HepG2 (cell line): ENCODE results near the gene RIPK3. TPM values are rescaled to one million over a fixed set of nuclear protein-coding genes. Genes with fewer than 3 reads are reported as not detected.

ENCODE experiments used
- ATAC-seq: fragments of 200-7000 bp; cut with Tn5 transposase; 3 replicates; pipeline ENCODE4 v1.9.1; 2020; ENCODE audit warnings: mild to moderate bottlenecking, moderate library complexity
- BruUV-seq: library from RNA; stranded (reverse); fragments of 400-500 nt; replicated peaks from 2 replicates; lab custom pipeline; 2021; lab: Mats Ljungman, UMichigan
- CTCF ChIA-PET: fragments of 300-600 bp; formaldehyde crosslinking; extraction: SDS; loops from one replicate; lab custom pipeline; 2021; ENCODE audit warnings: low total read pairs, inconsistent platforms, low intra/inter-chr PET ratio; lab: Yijun Ruan, JAX
- POLR2A ChIA-PET: fragments of 350-600 bp; sonication (Branson Sonifier 250); formaldehyde crosslinking; loops from one replicate; lab custom pipeline; 2020; ENCODE audit warnings: antibody characterized with exemption, inconsistent platforms; lab: Yijun Ruan, JAX
- DNase-seq: peaks from one replicate; pipeline ENCODE4 v3.0.0-alpha.2; 2015; ENCODE audit warnings: low spot score
- FAIRE-seq: peaks from 3 replicates; lab custom pipeline; 2011; peaks lifted over from hg19 to GRCh38; lab: Jason Lieb, UNC
- H2AFZ ChIP-seq: one replicate; pipeline ENCODE4 v1.6.1; 2011; ENCODE audit warnings: low read length, inconsistent platforms
- H3K27ac ChIP-seq: fragments of 300-600 bp; 3 replicates; pipeline ENCODE4 v1.8.0; 2011; ENCODE audit warnings: mixed run types, mild to moderate bottlenecking, mixed read lengths, low read length, inconsistent platforms; ENCODE audit not compliant: insufficient read depth; ENCODE audit errors: extremely low read length
- H3K27me3 ChIP-seq, 2 experiments: fragments of 200-600 bp in 1 of 2; 2 replicates in 1 of 2; 3 replicates in 1 of 2; pipeline versions ENCODE4 v1.6.0 to v1.8.0; 2011; ENCODE audit warnings: low read length in 2 of 2, mild to moderate bottlenecking in 2 of 2, moderate library complexity in 2 of 2, inconsistent platforms in 1 of 2; ENCODE audit not compliant: insufficient read depth in 2 of 2, control insufficient read depth in 1 of 2
- H3K36me3 ChIP-seq, 2 experiments: fragments of 200-600 bp in 1 of 2; replicated peaks in 1 of 2; 2 replicates in 1 of 2; 3 replicates in 1 of 2; pipeline versions ENCODE4 v1.5.1 to v1.8.0; 2011; ENCODE audit warnings: low read length in 2 of 2, inconsistent platforms in 1 of 2; ENCODE audit not compliant: insufficient read depth in 2 of 2, control insufficient read depth in 1 of 2
- H3K4me1 ChIP-seq: 2 replicates; pipeline ENCODE4 v1.5.1; 2012; ENCODE audit warnings: low read length, inconsistent platforms; ENCODE audit not compliant: insufficient read depth
- H3K4me2 ChIP-seq: 2 replicates; pipeline ENCODE4 v1.6.0; 2011; ENCODE audit warnings: low read depth, low read length, inconsistent platforms
- H3K4me3 ChIP-seq, 3 experiments: fragments of 200-600 bp in 1 of 3; sonication (generic), shearing (Covaris generic) in 1 of 3; replicated peaks in 1 of 3; 2 replicates each; pipeline ENCODE4 v1.5.1; 2011 to 2016; ENCODE audit warnings: low read length in 3 of 3, inconsistent platforms in 2 of 3, low read depth in 2 of 3, mild to moderate bottlenecking in 2 of 3, control low read depth in 1 of 3, mixed read lengths in 1 of 3; ENCODE audit not compliant: insufficient read depth in 1 of 3
- H3K79me2 ChIP-seq: one replicate; pipeline ENCODE4 v1.6.1; 2011; ENCODE audit warnings: low read length, inconsistent platforms; ENCODE audit not compliant: insufficient read depth
- H3K9ac ChIP-seq: 2 replicates; pipeline ENCODE4 v1.6.0; 2011; ENCODE audit warnings: mild to moderate bottlenecking, low read depth, low read length, inconsistent platforms; ENCODE audit not compliant: insufficient read depth
- H3K9me3 ChIP-seq: 2 replicates; pipeline ENCODE4 v1.5.1; 2012; ENCODE audit warnings: mild to moderate bottlenecking, low read length
- H4K20me1 ChIP-seq: 2 replicates; pipeline ENCODE4 v1.6.0; 2011; ENCODE audit warnings: inconsistent platforms, mild to moderate bottlenecking, low read length, moderate library complexity; ENCODE audit not compliant: insufficient read depth
- ARNT2 ChIP-seq: sonication (generic); formaldehyde crosslinking; IDR thresholded peaks from 2 replicates; pipeline ENCODE4 v1.8.0; 2022; ENCODE audit warnings: mild to moderate bottlenecking, low read depth, missing genetic modification reagents, moderate library complexity
- IKZF1 ChIP-seq: fragments of 450-650 bp; IDR thresholded peaks from 2 replicates; pipeline ENCODE4 v1.7.1; 2016
- NPAS2 ChIP-seq: sonication (generic); formaldehyde crosslinking; IDR thresholded peaks from 2 replicates; pipeline ENCODE4 v1.8.0; 2022; ENCODE audit warnings: mild to moderate bottlenecking, missing genetic modification reagents, borderline replicate concordance
- PLRG1 ChIP-seq: fragments of 450-650 bp; conservative IDR thresholded peaks from 2 replicates; pipeline ENCODE4 v1.6.1; 2016
- SOX13 ChIP-seq, 3 experiments: fragments of 450-650 bp in 1 of 3; sonication (generic) in 1 of 3; formaldehyde crosslinking in 1 of 3; IDR thresholded peaks in 2 of 3; conservative IDR thresholded peaks in 1 of 3; 2 replicates each; pipeline versions ENCODE4 v1.5.0 to v1.6.1; 2016 to 2020; ENCODE audit warnings: antibody characterized with exemption in 1 of 3, mild to moderate bottlenecking in 1 of 3, missing compliant biosample characterization in 1 of 3, missing genetic modification reagents in 1 of 3, moderate library complexity in 1 of 3
- ZNF17 ChIP-seq: sonication (generic); formaldehyde crosslinking; IDR thresholded peaks from 2 replicates; pipeline ENCODE4 v1.5.0; 2020; ENCODE audit warnings: mild to moderate bottlenecking, missing genetic modification reagents
- ZNF546 ChIP-seq: sonication (generic); formaldehyde crosslinking; conservative IDR thresholded peaks from 2 replicates; pipeline ENCODE4 v1.8.1; 2023; ENCODE audit warnings: mild to moderate bottlenecking, missing genetic modification reagents
- ZNF678 ChIP-seq: sonication (generic); formaldehyde crosslinking; IDR thresholded peaks from 2 replicates; pipeline ENCODE4 v1.4.0; 2020; ENCODE audit warnings: mild to moderate bottlenecking, missing genetic modification reagents
- WGBS: methylation state at CpG from one replicate; pipeline ENCODE4 v1.1.6; 2017; ENCODE audit warnings: low lambda C conversion rate; 5-methylcytosine and 5-hydroxymethylcytosine counted together
- in situ Hi-C: cut with HindIII; loops from 2 replicates; pipeline ENCODE4 v1.10.0; 2017; ENCODE audit warnings: low pct_unique_long_range_greater_than_20kb; ENCODE audit not compliant: extremely low pct_ligation_motif_present
- intact Hi-C: fragments of 100-400 bp; cut with micrococcal nuclease; formaldehyde crosslinking; loops from one replicate; pipeline ENCODE4 v1.10.0; 2022; ENCODE audit not compliant: unreplicated experiment
- polyA plus RNA-seq, 8 experiments: library from polyadenylated mRNA; depleted of rRNA in 3 of 8; stranded (reverse) in 7 of 8; unstranded in 1 of 8; fragments of >200 nt; fragmentation: Illumina TruSeq in 4 of 8; extraction: Trizol in 4 of 8; gene quantifications; 2 replicates each; pipeline versions ENCODE4 v1.2.1 to v1.2.3, GENCODE V29; 2011 to 2016; ENCODE audit warnings: low read depth in 4 of 8, missing spikeins in 1 of 8, mixed read lengths in 1 of 8; ENCODE audit not compliant: insufficient read depth in 1 of 8
- total RNA-seq, 5 experiments: library from RNA; depleted of rRNA; stranded (reverse); fragments of >200 nt; fragmentation: Illumina TruSeq; extraction: Trizol; gene quantifications; 2 replicates each; pipeline ENCODE4 v1.2.3, GENCODE V29; 2016; ENCODE audit warnings: low read depth in 1 of 5
- TF ChIP-seq, protein P1 (sequence below): sonication (generic); formaldehyde crosslinking; conservative IDR thresholded peaks from 2 replicates; pipeline ENCODE4 v1.5.0; 2020; ENCODE audit warnings: missing genetic modification reagents
- TF ChIP-seq, protein P2 (sequence below), 2 experiments: sonication (generic) in 1 of 2; formaldehyde crosslinking in 1 of 2; IDR thresholded peaks; 2 replicates each; pipeline versions ENCODE4 v1.6.1 to v1.9.0; 2014 to 2022; ENCODE audit warnings: antibody characterized with exemption in 1 of 2, borderline replicate concordance in 1 of 2, inconsistent platforms in 1 of 2, low read depth in 1 of 2, missing genetic modification reagents in 1 of 2
- TF ChIP-seq, protein P3 (sequence below): sonication (generic); formaldehyde crosslinking; IDR thresholded peaks from 2 replicates; pipeline ENCODE4 v1.4.0; 2020; ENCODE audit warnings: missing genetic modification reagents, mild to moderate bottlenecking, borderline replicate concordance
- TF ChIP-seq, protein P4 (sequence below): sonication (generic); formaldehyde crosslinking; IDR thresholded peaks from 2 replicates; pipeline ENCODE4 v1.5.0; 2020; ENCODE audit warnings: missing genetic modification reagents

Gene RIPK3
- total and polyA plus RNA-seq, 2 of the 13 experiments (the other 11 are each of a cell fraction or from before 2014, with no cell fraction given): not detected

DNA sequence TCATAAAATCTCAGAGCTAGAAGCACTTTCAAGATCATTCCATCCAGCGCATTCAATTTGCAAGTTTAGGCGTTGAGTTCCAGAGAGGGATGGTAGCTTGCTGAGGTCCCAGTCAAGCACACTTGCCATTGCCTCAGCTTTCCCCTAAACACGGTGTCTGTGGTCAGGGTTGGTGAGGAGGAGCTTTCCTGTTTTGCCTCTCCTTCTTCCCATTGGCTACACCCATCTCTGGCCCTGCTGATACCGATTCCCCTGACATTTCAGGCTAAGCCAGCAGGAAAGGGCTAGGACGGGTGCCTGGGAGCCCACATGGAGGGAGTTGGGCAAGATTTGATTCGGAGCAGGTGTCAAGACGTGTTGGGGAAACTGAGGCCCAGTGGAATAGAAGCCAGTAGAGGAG is 37.3 kb upstream of the RIPK3 start:
- DNase-seq (no peak), ATAC-seq (no peak), FAIRE-seq (no peak)
- no TSS peak for BruUV-seq
- Histone ChIP-seq H3K36me3 (no peaks in the 10 kb centered on the region), H2AFZ (no peak overlapping the region), H3K9ac (no peak overlapping the region), H4K20me1 (no peaks in the 10 kb centered on the region), H3K4me1 (peaks cover 20% of the 10 kb centered on the region), H3K4me2 (no peak overlapping the region), H3K4me3 (no peak overlapping the region), H3K79me2 (no peaks in the 10 kb centered on the region), H3K9me3 (no peaks in the 10 kb centered on the region), H3K27ac (no peak overlapping the region), H3K27me3 (peaks cover 8 to 48% of the 10 kb centered on the region in 2 experiments; a peak in 4 of 5 replicates)
- in situ Hi-C loops (no loop called here), intact Hi-C loops (no loop called here)
- 48% methylated on average over 7 of the region's 7 CpGs for WGBS
- ChIA-PET POLR2A (interaction anchor here (1.2 to 2.5 kb wide), 2 partner anchors 48 to 53 kb away, joined by 4 to 6 read pairs; partner anchors contain the start of genes CBLN3 and KHNYN), CTCF (no interaction called here)
- TF ChIP-seq IKZF1 (no peak), PLRG1 (no peak), ZNF546 (CRISPR knock-in tag) (no peak), SOX13 (IDR thresholded peaks at IDR 0.05) (no peak), SOX13 (CRISPR knock-in tag; conservative IDR thresholded peaks at IDR 0.05 in 1 of 2, IDR thresholded peaks at IDR 0.05 in 1 of 2) (no peak), ZNF678 (CRISPR knock-in tag) (no peak), ZNF17 (CRISPR knock-in tag) (no peak), ARNT2 (CRISPR knock-in tag) (no peak), NPAS2 (CRISPR knock-in tag) (no peak)
- TF ChIP-seq, protein P1, sequence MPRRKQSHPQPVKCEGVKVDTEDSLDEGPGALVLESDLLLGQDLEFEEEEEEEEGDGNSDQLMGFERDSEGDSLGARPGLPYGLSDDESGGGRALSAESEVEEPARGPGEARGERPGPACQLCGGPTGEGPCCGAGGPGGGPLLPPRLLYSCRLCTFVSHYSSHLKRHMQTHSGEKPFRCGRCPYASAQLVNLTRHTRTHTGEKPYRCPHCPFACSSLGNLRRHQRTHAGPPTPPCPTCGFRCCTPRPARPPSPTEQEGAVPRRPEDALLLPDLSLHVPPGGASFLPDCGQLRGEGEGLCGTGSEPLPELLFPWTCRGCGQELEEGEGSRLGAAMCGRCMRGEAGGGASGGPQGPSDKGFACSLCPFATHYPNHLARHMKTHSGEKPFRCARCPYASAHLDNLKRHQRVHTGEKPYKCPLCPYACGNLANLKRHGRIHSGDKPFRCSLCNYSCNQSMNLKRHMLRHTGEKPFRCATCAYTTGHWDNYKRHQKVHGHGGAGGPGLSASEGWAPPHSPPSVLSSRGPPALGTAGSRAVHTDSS (CRISPR knock-in tag): no peak
- TF ChIP-seq, protein P2, sequence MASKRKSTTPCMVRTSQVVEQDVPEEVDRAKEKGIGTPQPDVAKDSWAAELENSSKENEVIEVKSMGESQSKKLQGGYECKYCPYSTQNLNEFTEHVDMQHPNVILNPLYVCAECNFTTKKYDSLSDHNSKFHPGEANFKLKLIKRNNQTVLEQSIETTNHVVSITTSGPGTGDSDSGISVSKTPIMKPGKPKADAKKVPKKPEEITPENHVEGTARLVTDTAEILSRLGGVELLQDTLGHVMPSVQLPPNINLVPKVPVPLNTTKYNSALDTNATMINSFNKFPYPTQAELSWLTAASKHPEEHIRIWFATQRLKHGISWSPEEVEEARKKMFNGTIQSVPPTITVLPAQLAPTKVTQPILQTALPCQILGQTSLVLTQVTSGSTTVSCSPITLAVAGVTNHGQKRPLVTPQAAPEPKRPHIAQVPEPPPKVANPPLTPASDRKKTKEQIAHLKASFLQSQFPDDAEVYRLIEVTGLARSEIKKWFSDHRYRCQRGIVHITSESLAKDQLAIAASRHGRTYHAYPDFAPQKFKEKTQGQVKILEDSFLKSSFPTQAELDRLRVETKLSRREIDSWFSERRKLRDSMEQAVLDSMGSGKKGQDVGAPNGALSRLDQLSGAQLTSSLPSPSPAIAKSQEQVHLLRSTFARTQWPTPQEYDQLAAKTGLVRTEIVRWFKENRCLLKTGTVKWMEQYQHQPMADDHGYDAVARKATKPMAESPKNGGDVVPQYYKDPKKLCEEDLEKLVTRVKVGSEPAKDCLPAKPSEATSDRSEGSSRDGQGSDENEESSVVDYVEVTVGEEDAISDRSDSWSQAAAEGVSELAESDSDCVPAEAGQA (IDR thresholded peaks at IDR 0.05; ENCODE audit: low read depth): no peak
- TF ChIP-seq, protein P2 (CRISPR knock-in tag; IDR thresholded peaks at IDR 0.05; ENCODE audit: borderline replicate concordance): no peak
- TF ChIP-seq, protein P3, sequence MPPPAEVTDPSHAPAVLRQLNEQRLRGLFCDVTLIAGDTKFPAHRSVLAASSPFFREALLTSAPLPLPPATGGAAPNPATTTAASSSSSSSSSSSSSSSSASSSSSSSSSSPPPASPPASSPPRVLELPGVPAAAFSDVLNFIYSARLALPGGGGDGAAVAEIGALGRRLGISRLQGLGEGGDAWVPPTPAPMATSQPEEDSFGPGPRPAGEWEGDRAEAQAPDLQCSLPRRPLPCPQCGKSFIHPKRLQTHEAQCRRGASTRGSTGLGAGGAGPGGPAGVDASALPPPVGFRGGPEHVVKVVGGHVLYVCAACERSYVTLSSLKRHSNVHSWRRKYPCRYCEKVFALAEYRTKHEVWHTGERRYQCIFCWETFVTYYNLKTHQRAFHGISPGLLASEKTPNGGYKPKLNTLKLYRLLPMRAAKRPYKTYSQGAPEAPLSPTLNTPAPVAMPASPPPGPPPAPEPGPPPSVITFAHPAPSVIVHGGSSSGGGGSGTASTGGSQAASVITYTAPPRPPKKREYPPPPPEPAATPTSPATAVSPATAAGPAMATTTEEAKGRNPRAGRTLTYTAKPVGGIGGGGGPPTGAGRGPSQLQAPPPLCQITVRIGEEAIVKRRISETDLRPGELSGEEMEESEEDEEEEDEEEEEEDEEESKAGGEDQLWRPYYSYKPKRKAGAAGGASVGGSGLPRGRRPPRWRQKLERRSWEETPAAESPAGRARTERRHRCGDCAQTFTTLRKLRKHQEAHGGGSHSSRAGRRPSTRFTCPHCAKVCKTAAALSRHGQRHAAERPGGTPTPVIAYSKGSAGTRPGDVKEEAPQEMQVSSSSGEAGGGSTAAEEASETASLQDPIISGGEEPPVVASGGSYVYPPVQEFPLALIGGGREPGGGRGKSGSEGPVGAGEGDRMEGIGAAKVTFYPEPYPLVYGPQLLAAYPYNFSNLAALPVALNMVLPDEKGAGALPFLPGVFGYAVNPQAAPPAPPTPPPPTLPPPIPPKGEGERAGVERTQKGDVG (CRISPR knock-in tag): no peak
- TF ChIP-seq, protein P4, sequence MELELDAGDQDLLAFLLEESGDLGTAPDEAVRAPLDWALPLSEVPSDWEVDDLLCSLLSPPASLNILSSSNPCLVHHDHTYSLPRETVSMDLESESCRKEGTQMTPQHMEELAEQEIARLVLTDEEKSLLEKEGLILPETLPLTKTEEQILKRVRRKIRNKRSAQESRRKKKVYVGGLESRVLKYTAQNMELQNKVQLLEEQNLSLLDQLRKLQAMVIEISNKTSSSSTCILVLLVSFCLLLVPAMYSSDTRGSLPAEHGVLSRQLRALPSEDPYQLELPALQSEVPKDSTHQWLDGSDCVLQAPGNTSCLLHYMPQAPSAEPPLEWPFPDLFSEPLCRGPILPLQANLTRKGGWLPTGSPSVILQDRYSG (CRISPR knock-in tag): no peak
